Liver (tissue), 9 donors: ENCODE results near the gene SOD1. TPM values are rescaled to one million over a fixed set of nuclear protein-coding genes. Genes with fewer than 3 reads are reported as not detected.

ENCODE experiments used
- DNase-seq: peaks from one replicate; pipeline ENCODE4 v3.0.0-alpha.2; 2017; ENCODE audit warnings: low spot score
- H3K27ac ChIP-seq, 2 donors: one replicate each; pipeline ENCODE4 v1.7.0; 2013; ENCODE audit warnings: inconsistent platforms in 2 of 2, low read length in 2 of 2, control low read depth in 1 of 2, low read depth in 1 of 2, mild to moderate bottlenecking in 1 of 2
- H3K27me3 ChIP-seq, 4 donors: one replicate each; pipeline versions ENCODE4 v1.6.1 to v1.7.0; 2013; ENCODE audit warnings: low read length in 3 of 4, inconsistent platforms in 1 of 4, mild to moderate bottlenecking in 1 of 4, moderate library complexity in 1 of 4; ENCODE audit not compliant: control insufficient read depth in 4 of 4, insufficient read depth in 4 of 4
- H3K36me3 ChIP-seq, 4 donors: one replicate each; pipeline versions ENCODE4 v1.6.1 to v1.7.0; 2013; ENCODE audit warnings: low read length in 3 of 4, mild to moderate bottlenecking in 3 of 4, low read depth in 1 of 4, moderate library complexity in 1 of 4; ENCODE audit not compliant: control insufficient read depth in 4 of 4, insufficient read depth in 3 of 4
- H3K4me1 ChIP-seq, 4 donors: one replicate each; pipeline versions ENCODE4 v1.6.1 to v1.7.0; 2013; ENCODE audit warnings: low read length in 3 of 4, mild to moderate bottlenecking in 3 of 4, moderate library complexity in 1 of 4; ENCODE audit not compliant: control insufficient read depth in 4 of 4, insufficient read depth in 4 of 4
- H3K4me3 ChIP-seq, 3 donors: one replicate each; pipeline versions ENCODE4 v1.6.1 to v1.7.0; 2013; ENCODE audit warnings: low read length in 3 of 3, control low read depth in 1 of 3, low read depth in 1 of 3, mild to moderate bottlenecking in 1 of 3
- H3K9ac ChIP-seq, 2 donors: one replicate each; pipeline ENCODE4 v1.7.0; 2013; ENCODE audit warnings: low read length in 2 of 2, mild to moderate bottlenecking in 2 of 2, moderate library complexity in 2 of 2, control low read depth in 1 of 2, low read depth in 1 of 2
- H3K9me3 ChIP-seq, 4 donors: one replicate each; pipeline versions ENCODE4 v1.6.1 to v1.7.0; 2013; ENCODE audit warnings: low read length in 3 of 4; ENCODE audit not compliant: control insufficient read depth in 4 of 4
- ATF3 ChIP-seq: IDR thresholded peaks from 2 replicates; pipeline ENCODE4 v1.6.1; 2016; ENCODE audit warnings: antibody characterized with exemption
- CTCF ChIP-seq: fragments of 150-350 bp; IDR thresholded peaks from 2 replicates; pipeline ENCODE4 v1.5.1; 2017; ENCODE audit warnings: improper control_type of control experiment, low read depth, low read length; ENCODE audit not compliant: missing input control
- EGR1 ChIP-seq, 2 donors: IDR thresholded peaks; 2 replicates each; pipeline ENCODE4 v1.6.1; 2016 to 2018; ENCODE audit warnings: antibody characterized with exemption in 2 of 2, low read depth in 2 of 2
- FOXA1 ChIP-seq: IDR thresholded peaks from 2 replicates; pipeline ENCODE4 v1.6.1; 2016; ENCODE audit warnings: antibody characterized with exemption
- FOXA2 ChIP-seq: IDR thresholded peaks from 2 replicates; pipeline ENCODE4 v1.6.1; 2016; ENCODE audit warnings: antibody characterized with exemption
- GABPA ChIP-seq, 2 donors: IDR thresholded peaks in 1 of 2; conservative IDR thresholded peaks in 1 of 2; 2 replicates each; pipeline ENCODE4 v1.6.1; 2016; ENCODE audit warnings: antibody characterized with exemption in 2 of 2, mild to moderate bottlenecking in 1 of 2, moderate library complexity in 1 of 2
- HNF4A ChIP-seq, 2 donors: conservative IDR thresholded peaks; 2 replicates each; pipeline ENCODE4 v1.6.1; 2016; ENCODE audit warnings: antibody characterized with exemption in 2 of 2, mild to moderate bottlenecking in 2 of 2
- HNF4G ChIP-seq: IDR thresholded peaks from 2 replicates; pipeline ENCODE4 v1.6.1; 2016; ENCODE audit warnings: antibody characterized with exemption
- JUND ChIP-seq, 2 donors: IDR thresholded peaks; 2 replicates each; pipeline ENCODE4 v1.6.1; 2016; ENCODE audit warnings: antibody characterized with exemption in 2 of 2
- MAX ChIP-seq: IDR thresholded peaks from 2 replicates; pipeline ENCODE4 v1.6.1; 2016; ENCODE audit warnings: antibody characterized with exemption
- NR2F2 ChIP-seq: IDR thresholded peaks from 2 replicates; pipeline ENCODE4 v1.6.1; 2016; ENCODE audit warnings: antibody characterized with exemption
- RAD21 ChIP-seq, 2 donors: IDR thresholded peaks; 2 replicates each; pipeline ENCODE4 v1.6.1; 2016; ENCODE audit warnings: antibody characterized with exemption in 2 of 2, mild to moderate bottlenecking in 2 of 2
- REST ChIP-seq: IDR thresholded peaks from 2 replicates; pipeline ENCODE4 v1.6.1; 2016; ENCODE audit warnings: antibody characterized with exemption, mild to moderate bottlenecking
- RXRA ChIP-seq, 2 donors: IDR thresholded peaks; 2 replicates each; pipeline ENCODE4 v1.6.1; 2017 to 2018; ENCODE audit warnings: antibody characterized with exemption in 2 of 2, mild to moderate bottlenecking in 1 of 2
- SP1 ChIP-seq: IDR thresholded peaks from 2 replicates; pipeline ENCODE4 v1.6.1; 2018; ENCODE audit warnings: antibody characterized with exemption, mild to moderate bottlenecking
- TAF1 ChIP-seq: conservative IDR thresholded peaks from 2 replicates; pipeline ENCODE4 v1.6.1; 2016; ENCODE audit warnings: antibody characterized with exemption, mild to moderate bottlenecking
- YY1 ChIP-seq: IDR thresholded peaks from 2 replicates; pipeline ENCODE4 v1.6.1; 2016; ENCODE audit warnings: antibody characterized with exemption, mild to moderate bottlenecking
- ZBTB33 ChIP-seq: IDR thresholded peaks from 2 replicates; pipeline ENCODE4 v1.6.1; 2016; ENCODE audit warnings: antibody characterized with exemption
- WGBS: extraction: QIAGEN DNeasy Blood & Tissue Kit; methylation state at CpG from one replicate; pipeline ENCODE4 v1.1.7; 2013; 5-methylcytosine and 5-hydroxymethylcytosine counted together
- polyA plus RNA-seq, 2 donors: library from polyadenylated mRNA; stranded (reverse) in 1 of 2; unstranded in 1 of 2; fragments of 200-250 nt in 1 of 2; fragments of >200 nt in 1 of 2; fragmentation: Nextera tagmentation in 1 of 2; extraction: Ambion mirVana in 1 of 2; gene quantifications; one replicate each; pipeline versions ENCODE4 v1.2.1 to v1.2.3, GENCODE V29; 2013 to 2015
- total RNA-seq, 2 donors: library from RNA; depleted of rRNA; stranded (reverse); fragments of >200 nt; gene quantifications; one replicate each; pipeline ENCODE4 v1.2.3, GENCODE V29; 2014
- donor health status: healthy.
- donor health status: healthy.
- donor health status: healthy.
- donor health status: healthy.
- donor health status: healthy.

The SOD1 gene
- total and polyA plus RNA-seq, 4 donors = 129 to 1,258 (median 658) TPM

GRCh38 chr21:31641416-31641922, 18.0 kb upstream of the SOD1 start (continued):
- TF ChIP-seq ATF3 (no peak), EGR1 (IDR thresholded peaks at IDR 0.05; ENCODE audit: low read depth in 2 of 2) (no peak), CTCF (no peak)

- no peaks in the 10 kb centered on the region for H3K4me1 ChIP-seq
- no peak overlapping the region for H3K9ac ChIP-seq
- H3K27ac ChIP-seq = no peak overlapping the region
- H3K36me3 ChIP-seq = peaks cover 0 to 3% (median 0%) of the 10 kb centered on the region in 4 donors
- H3K4me3 ChIP-seq = no peak overlapping the region
- H3K27me3 ChIP-seq = no peaks in the 10 kb centered on the region
- no peaks in the 10 kb centered on the region for H3K9me3 ChIP-seq
- no peak for DNase-seq
- no peak for TF ChIP-seq YY1
- TF ChIP-seq RAD21 (IDR thresholded peaks at IDR 0.05) = no peak
- TF ChIP-seq CTCF = no peak
- TF ChIP-seq HNF4G = no peak
- no peak for TF ChIP-seq FOXA2
- no peak for TF ChIP-seq FOXA1
- TF ChIP-seq REST = no peak
- no peak for TF ChIP-seq MAX
- TF ChIP-seq RXRA (IDR thresholded peaks at IDR 0.05) = no peak
- no peak for TF ChIP-seq GABPA (IDR thresholded peaks at IDR 0.05 in 1 of 2, conservative IDR thresholded peaks at IDR 0.05 in 1 of 2)
- TF ChIP-seq TAF1 = no peak
- no peak for TF ChIP-seq EGR1 (IDR thresholded peaks at IDR 0.05; ENCODE audit: low read depth in 2 of 2)
- TF ChIP-seq ZBTB33 = no peak
- no peak for TF ChIP-seq NR2F2
- no peak for TF ChIP-seq JUND (IDR thresholded peaks at IDR 0.05)
- TF ChIP-seq HNF4A (conservative IDR thresholded peaks at IDR 0.05) = no peak
- no peak for TF ChIP-seq ATF3
- no peak for TF ChIP-seq SP1
- 63% methylated on average over 4 of the region's 4 CpGs for WGBS
Observed at GRCh38 chr21:31644643-31645042, 14.8 kb upstream of the SOD1 start.
